Mesenchymal stem cell (in vitro differentiated cells and primary cell): ENCODE data around the gene BPIFB6.

Experiments
- DNase-seq: peaks from one replicate; pipeline ENCODE4 v3.0.0-alpha.2; 2013
- H2AFZ ChIP-seq: one replicate; pipeline ENCODE4 v1.6.1; 2013; ENCODE audit warnings: low read depth, mild to moderate bottlenecking, control low read depth, inconsistent platforms, low read length, moderate library complexity
- H2AK5ac ChIP-seq: 2 replicates; pipeline ENCODE4 v1.6.1; 2013; ENCODE audit warnings: low read length, moderate library complexity, mild to moderate bottlenecking, inconsistent platforms; ENCODE audit not compliant: severe bottlenecking
- H2BK120ac ChIP-seq: one replicate; pipeline ENCODE4 v1.6.1; 2013; ENCODE audit warnings: low read depth, mild to moderate bottlenecking, inconsistent platforms, low read length, moderate library complexity
- H2BK12ac ChIP-seq, 2 experiments: one replicate each; pipeline ENCODE4 v1.6.1; 2013; ENCODE audit warnings: inconsistent platforms in 2 of 2, low read length in 2 of 2, mild to moderate bottlenecking in 2 of 2, moderate library complexity in 2 of 2, control low read depth in 1 of 2
- H2BK15ac ChIP-seq: one replicate; pipeline ENCODE4 v1.6.1; 2013; ENCODE audit warnings: mild to moderate bottlenecking, low read depth, inconsistent platforms; ENCODE audit not compliant: poor library complexity, severe bottlenecking
- H2BK5ac ChIP-seq: 2 replicates; pipeline ENCODE4 v1.6.1; 2013; ENCODE audit warnings: low read depth, mild to moderate bottlenecking, low read length, control low read depth, inconsistent platforms; ENCODE audit not compliant: poor library complexity, severe bottlenecking
- H3K14ac ChIP-seq, 2 experiments: one replicate each; pipeline ENCODE4 v1.6.1; 2013; ENCODE audit warnings: inconsistent platforms in 2 of 2, low read length in 2 of 2, control low read depth in 1 of 2, mild to moderate bottlenecking in 1 of 2, moderate library complexity in 1 of 2
- H3K18ac ChIP-seq, 2 experiments: one replicate each; pipeline ENCODE4 v1.6.1; 2013; ENCODE audit warnings: inconsistent platforms in 2 of 2, low read length in 2 of 2, control low read depth in 1 of 2, low read depth in 1 of 2, mild to moderate bottlenecking in 1 of 2
- H3K23ac ChIP-seq, 2 experiments: one replicate each; pipeline ENCODE4 v1.6.1; 2013; ENCODE audit warnings: inconsistent platforms in 2 of 2, low read length in 2 of 2, mild to moderate bottlenecking in 2 of 2, moderate library complexity in 2 of 2, control low read depth in 1 of 2
- H3K27ac ChIP-seq: 2 replicates; pipeline ENCODE4 v1.5.1; 2013; ENCODE audit warnings: mild to moderate bottlenecking, moderate library complexity, low read length, control low read depth, inconsistent platforms; ENCODE audit not compliant: poor library complexity, severe bottlenecking
- H3K27me3 ChIP-seq, 2 experiments: 2 replicates each; pipeline versions ENCODE4 v1.6.1 to v1.7.0; 2013; ENCODE audit warnings: low read length in 2 of 2, mild to moderate bottlenecking in 2 of 2, moderate library complexity in 2 of 2, control low read depth in 1 of 2, inconsistent platforms in 1 of 2; ENCODE audit not compliant: control insufficient read depth in 1 of 2, insufficient read depth in 1 of 2
- H3K36me3 ChIP-seq, 2 experiments: 2 replicates each; pipeline versions ENCODE4 v1.6.1 to v1.7.0; 2013; ENCODE audit warnings: low read length in 2 of 2, control low read depth in 1 of 2, inconsistent platforms in 1 of 2, low read depth in 1 of 2, mild to moderate bottlenecking in 1 of 2; ENCODE audit not compliant: insufficient read depth in 2 of 2, control insufficient read depth in 1 of 2
- H3K4ac ChIP-seq, 2 experiments: one replicate each; pipeline ENCODE4 v1.6.1; 2013; ENCODE audit warnings: inconsistent platforms in 2 of 2, low read length in 2 of 2, mild to moderate bottlenecking in 2 of 2, moderate library complexity in 2 of 2, control low read depth in 1 of 2, low read depth in 1 of 2
- H3K4me1 ChIP-seq: 2 replicates; pipeline ENCODE4 v1.6.1; 2013; ENCODE audit warnings: low read depth, low read length, control low read depth; ENCODE audit not compliant: control insufficient read depth, insufficient read depth
- H3K4me2 ChIP-seq: 2 replicates; pipeline ENCODE4 v1.6.1; 2013; ENCODE audit warnings: low read length, mild to moderate bottlenecking, inconsistent platforms; ENCODE audit not compliant: poor library complexity, severe bottlenecking
- H3K4me3 ChIP-seq, 2 experiments: 2 replicates each; pipeline versions ENCODE4 v1.5.1 to v1.7.0; 2013; ENCODE audit warnings: low read length in 2 of 2, mild to moderate bottlenecking in 2 of 2, control low read depth in 1 of 2, low read depth in 1 of 2; ENCODE audit not compliant: insufficient read depth in 1 of 2
- H3K79me1 ChIP-seq: replicated peaks from 2 replicates; pipeline ENCODE4 v1.6.1; 2013; ENCODE audit warnings: mild to moderate bottlenecking, control low read depth, low read length, inconsistent platforms; ENCODE audit not compliant: poor library complexity, severe bottlenecking
- H3K9ac ChIP-seq: 2 replicates; pipeline ENCODE4 v1.7.0; 2013; ENCODE audit warnings: mild to moderate bottlenecking, low read length, moderate library complexity
- H3K9me3 ChIP-seq: 2 replicates; pipeline ENCODE4 v1.7.0; 2013; ENCODE audit warnings: mild to moderate bottlenecking, low read length; ENCODE audit not compliant: control insufficient read depth
- H4K8ac ChIP-seq: one replicate; pipeline ENCODE4 v1.6.1; 2013; ENCODE audit warnings: inconsistent platforms, mild to moderate bottlenecking, low read length, moderate library complexity
- H4K91ac ChIP-seq: one replicate; pipeline ENCODE4 v1.6.1; 2013; ENCODE audit warnings: mild to moderate bottlenecking, low read length, inconsistent platforms
- WGBS: methylation state at CpG from one replicate; pipeline ENCODE4 v1.1.7; 2013; ENCODE audit warnings: mixed read lengths; 5-methylcytosine and 5-hydroxymethylcytosine counted together

BPIFB6 gene

DNA sequence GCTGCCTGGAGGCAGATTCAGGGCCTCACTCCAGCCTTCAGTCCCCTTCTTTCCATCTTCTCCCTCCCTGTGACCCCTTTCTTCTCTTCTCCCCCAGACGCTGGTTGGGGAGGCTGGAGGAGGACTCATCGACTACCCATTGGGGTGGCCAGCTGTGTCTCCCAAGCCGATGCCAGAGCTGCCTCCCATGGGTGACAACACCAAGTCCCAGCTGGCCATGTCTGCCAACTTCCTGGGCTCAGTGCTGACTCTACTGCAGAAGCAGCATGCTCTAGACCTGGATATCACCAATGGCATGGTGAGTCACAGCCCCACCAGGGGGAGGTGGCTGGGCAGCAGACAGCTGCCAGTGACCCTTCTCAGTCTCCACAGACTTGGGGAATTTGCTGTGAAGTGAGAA is 60.9 kb downstream of the BPIFB6 start:
- no peak overlapping the region for H2BK12ac ChIP-seq

GRCh38 chr20:33093074-33093473 is 61.6 kb downstream of the BPIFB6 start:
- H3K36me3 ChIP-seq = no peaks in the 10 kb centered on the region
- no peak overlapping the region for H3K9ac ChIP-seq
- H4K91ac ChIP-seq = no peak overlapping the region
- no peak overlapping the region for H3K27ac ChIP-seq
- H4K8ac ChIP-seq = no peak overlapping the region
- H3K4ac ChIP-seq = no peak overlapping the region
- no peaks in the 10 kb centered on the region for H3K4me1 ChIP-seq
- no peak overlapping the region for H2BK120ac ChIP-seq
- H3K9me3 ChIP-seq = no peaks in the 10 kb centered on the region
- H3K14ac ChIP-seq = no peak overlapping the region
- H2BK12ac ChIP-seq = no peak overlapping the region
- no peak overlapping the region for H2BK15ac ChIP-seq
- no peak overlapping the region for H2AK5ac ChIP-seq
- H3K79me1 ChIP-seq = no peaks in the 10 kb centered on the region
- no peak overlapping the region for H3K4me3 ChIP-seq
- H2AFZ ChIP-seq = no peak overlapping the region
- 66% methylated on average over 1 of the region's 1 CpG for WGBS
- no peak for DNase-seq
- no peak overlapping the region for H3K4me2 ChIP-seq
- H3K18ac ChIP-seq = no peak overlapping the region
- H3K23ac ChIP-seq = no peak overlapping the region
- peaks cover 7 to 60% of the 10 kb centered on the region in 2 experiments for H3K27me3 ChIP-seq
- H2BK5ac ChIP-seq = no peak overlapping the region

More for the DNA sequence above, 60.9 kb downstream of the BPIFB6 start:
- H3K18ac ChIP-seq = no peak overlapping the region
- no peaks in the 10 kb centered on the region for H3K36me3 ChIP-seq
- no peak overlapping the region for H2AK5ac ChIP-seq
- no peak overlapping the region for H3K23ac ChIP-seq
- no peak overlapping the region for H3K9ac ChIP-seq
- H2AFZ ChIP-seq = no peak overlapping the region
- no peak overlapping the region for H2BK5ac ChIP-seq
- H4K8ac ChIP-seq = no peak overlapping the region
- no peaks in the 10 kb centered on the region for H3K79me1 ChIP-seq
- no peak overlapping the region for H3K4me2 ChIP-seq
- H3K4me1 ChIP-seq = no peaks in the 10 kb centered on the region
- no peak overlapping the region for H3K27ac ChIP-seq
- DNase-seq = no peak
- no peak overlapping the region for H2BK120ac ChIP-seq
- no peak overlapping the region for H3K4ac ChIP-seq
- no peaks in the 10 kb centered on the region for H3K9me3 ChIP-seq
- H3K4me3 ChIP-seq = no peak overlapping the region
- peaks cover 7 to 60% of the 10 kb centered on the region in 2 experiments for H3K27me3 ChIP-seq
- H2BK15ac ChIP-seq = no peak overlapping the region
- whole genome bisulfite sequencing = 80% methylated on average over 3 of the region's 3 CpGs
- H4K91ac ChIP-seq = no peak overlapping the region
- no peak overlapping the region for H3K14ac ChIP-seq

GRCh38 chr20:33093582-33093981 is 62.1 kb downstream of the BPIFB6 start:
- H3K4me2 ChIP-seq = no peak overlapping the region
- H3K23ac ChIP-seq = no peak overlapping the region
- no peaks in the 10 kb centered on the region for H3K4me1 ChIP-seq
- no peak overlapping the region for H3K14ac ChIP-seq
- no peak overlapping the region for H3K4ac ChIP-seq
- 18% methylated on average over 1 of the region's 1 CpG for WGBS
- H3K18ac ChIP-seq = no peak overlapping the region
- no peak overlapping the region for H2AK5ac ChIP-seq
- H2BK12ac ChIP-seq = no peak overlapping the region
- H3K4me3 ChIP-seq = no peak overlapping the region
- DNase-seq = no peak
- H3K27ac ChIP-seq = no peak overlapping the region
- no peak overlapping the region for H3K9ac ChIP-seq
- no peak overlapping the region for H2BK5ac ChIP-seq
- no peak overlapping the region for H4K8ac ChIP-seq
- H3K36me3 ChIP-seq = no peaks in the 10 kb centered on the region
- no peak overlapping the region for H2AFZ ChIP-seq
- no peaks in the 10 kb centered on the region for H3K79me1 ChIP-seq
- H3K27me3 ChIP-seq = peaks cover 7 to 56% of the 10 kb centered on the region in 2 experiments
- no peak overlapping the region for H4K91ac ChIP-seq
- H3K9me3 ChIP-seq = no peaks in the 10 kb centered on the region
- no peak overlapping the region for H2BK15ac ChIP-seq
- no peak overlapping the region for H2BK120ac ChIP-seq
